ENCODE data around the gene AIG1.

GRCh38 chr6:143059663-143060353 is 881 bp upstream of the AIG1 start:
- TF ChIP-seq CTCF (conservative IDR thresholded peaks at IDR 0.05; ENCODE audit: low read depth, low read length) (no peak), POLR2A (IDR thresholded peaks at IDR 0.05; ENCODE audit: low read depth, low read length) (no peak)
